Tibial nerve (tissue), 4 donors: ENCODE data around the gene DNMT3A. TPM values are rescaled to one million over a fixed set of nuclear protein-coding genes. Genes with fewer than 3 reads are reported as not detected.

ENCODE experiments used
- DNase-seq, 2 donors: peaks; one replicate each; pipeline ENCODE4 v3.0.0-alpha.2; 2019; ENCODE audit warnings: low spot score in 2 of 2
- H3K27ac ChIP-seq, 4 donors: fragments of 200-600 bp; sonication (generic) in 3 of 4; one replicate each; pipeline ENCODE4 v1.5.1; 2017 to 2019; ENCODE audit warnings: mild to moderate bottlenecking in 1 of 4
- H3K27me3 ChIP-seq, 2 donors: fragments of 200-600 bp; sonication (generic) in 1 of 2; one replicate each; pipeline versions ENCODE4 v1.5.1 to v1.6.0; 2017 to 2019
- H3K36me3 ChIP-seq, 3 donors: fragments of 200-600 bp; sonication (generic); one replicate each; pipeline ENCODE4 v1.5.1; 2018 to 2019
- H3K4me1 ChIP-seq, 4 donors: fragments of 200-600 bp; sonication (generic) in 3 of 4; one replicate each; pipeline ENCODE4 v1.5.1; 2017 to 2019
- H3K4me3 ChIP-seq, 4 donors: fragments of 200-600 bp; sonication (generic) in 3 of 4; one replicate each; pipeline ENCODE4 v1.5.1; 2017 to 2019; ENCODE audit warnings: mild to moderate bottlenecking in 1 of 4, moderate library complexity in 1 of 4
- H3K9me3 ChIP-seq, 4 donors: fragments of 200-600 bp; sonication (generic) in 3 of 4; one replicate each; pipeline ENCODE4 v1.5.1; 2017 to 2019
- CTCF ChIP-seq, 5 experiments: fragments of 200-600 bp in 3 of 5; fragments of 450-650 bp in 2 of 5; sonication (generic) in 3 of 5; IDR thresholded peaks; one replicate each; pipeline ENCODE4 v1.5.1; 2016 to 2019; ENCODE audit warnings: antibody characterized with exemption in 5 of 5, mild to moderate bottlenecking in 3 of 5, moderate library complexity in 2 of 5
- EP300 ChIP-seq, 2 donors: sonication (generic); formaldehyde crosslinking; IDR thresholded peaks; one replicate each; pipeline ENCODE4 v1.6.1; 2017; ENCODE audit warnings: antibody characterized with exemption in 2 of 2, mild to moderate bottlenecking in 1 of 2
- POLR2A ChIP-seq, 2 donors: fragments of 450-650 bp; IDR thresholded peaks; one replicate each; pipeline ENCODE4 v1.6.1; 2017; ENCODE audit warnings: antibody characterized with exemption in 2 of 2, mild to moderate bottlenecking in 2 of 2, moderate library complexity in 2 of 2
- WGBS, 2 donors: methylation state at CpG; one replicate each; pipeline ENCODE4 v1.1.5; 2018; 5-methylcytosine and 5-hydroxymethylcytosine counted together
- total RNA-seq, 4 donors: library from RNA; depleted of rRNA; stranded (reverse); fragments of >200 nt; gene quantifications; one replicate each; pipeline ENCODE4 v1.1.0, GENCODE V29; 2016

Gene DNMT3A
- total RNA-seq, 4 donors from 2014 or later: 17.4 to 28.4 (median 25.0) TPM

- 91 to 93% methylated on average over 19 to 21 of the region's 22 CpGs for WGBS, 2 donors
- Histone ChIP-seq H3K4me1 (peaks cover 0 to 25% (median 12%) of the 10 kb centered on the region in 4 donors), H3K27me3 (no peaks in the 10 kb centered on the region), H3K9me3 (no peaks in the 10 kb centered on the region), H3K4me3 (no peak overlapping the region), H3K36me3 (no peaks in the 10 kb centered on the region), H3K27ac (peak overlapping the region in 1 of 4 donors; percentile 52)
- no peak for DNase-seq
- no peak for TF ChIP-seq EP300 (IDR thresholded peaks at IDR 0.05)
Measured at GRCh38 chr2:25377822-25378421, 36.2 kb upstream of the DNMT3A start.

- Histone ChIP-seq H3K36me3 (no peaks in the 10 kb centered on the region), H3K27me3 (no peaks in the 10 kb centered on the region), H3K9me3 (no peaks in the 10 kb centered on the region), H3K27ac (peak overlapping the region in 1 of 4 donors; percentile 52), H3K4me3 (peak overlapping the region; percentile 11 to 33 (median 21)), H3K4me1 (peaks cover 0 to 25% (median 12%) of the 10 kb centered on the region in 4 donors)
- TF ChIP-seq CTCF (IDR thresholded peaks at IDR 0.05) (peak; percentile 93 to 99 (median 95)), EP300 (IDR thresholded peaks at IDR 0.05) (peak in 1 of 2 donors; percentile 49), POLR2A (IDR thresholded peaks at IDR 0.05) (no peak)
- peak; percentile 54 to 59 for DNase-seq
- 18 to 27% methylated on average over 34 to 52 of the region's 52 CpGs for WGBS, 2 donors
Measured at GRCh38 chr2:25376750-25377621, 35.3 kb upstream of the DNMT3A start.

GRCh38 chr2:25375989-25376545 is 34.3 kb upstream of the DNMT3A start:
- peaks cover 0 to 22% (median 12%) of the 10 kb centered on the region in 4 donors for H3K4me1 ChIP-seq
- no peak for DNase-seq
- no peak overlapping the region for H3K27ac ChIP-seq
- WGBS, 2 donors: 69 to 80% methylated on average over 15 to 16 of the region's 16 CpGs
- no peaks in the 10 kb centered on the region for H3K36me3 ChIP-seq
- peak overlapping the region in 1 of 4 donors; percentile 23 for H3K4me3 ChIP-seq
- TF ChIP-seq EP300 (IDR thresholded peaks at IDR 0.05) (no peak), CTCF (IDR thresholded peaks at IDR 0.05) (no peak), POLR2A (IDR thresholded peaks at IDR 0.05) (no peak)
- no peaks in the 10 kb centered on the region for H3K27me3 ChIP-seq
- H3K9me3 ChIP-seq: no peaks in the 10 kb centered on the region

GRCh38 chr2:25375371-25375988 is 33.8 kb upstream of the DNMT3A start:
- Histone ChIP-seq H3K27me3 (no peaks in the 10 kb centered on the region), H3K36me3 (no peaks in the 10 kb centered on the region), H3K4me1 (peaks cover 0 to 17% (median 12%) of the 10 kb centered on the region in 4 donors), H3K4me3 (no peak overlapping the region), H3K9me3 (no peaks in the 10 kb centered on the region), H3K27ac (no peak overlapping the region)
- no peak for DNase-seq
- WGBS, 2 donors: 84 to 87% methylated on average over 17 of the region's 17 CpGs
- TF ChIP-seq CTCF (IDR thresholded peaks at IDR 0.05): no peak
- TF ChIP-seq POLR2A (IDR thresholded peaks at IDR 0.05): no peak

- Histone ChIP-seq H3K27me3 (no peaks in the 10 kb centered on the region), H3K4me1 (peaks cover 0 to 17% (median 12%) of the 10 kb centered on the region in 4 donors), H3K4me3 (no peak overlapping the region), H3K36me3 (no peaks in the 10 kb centered on the region), H3K9me3 (no peaks in the 10 kb centered on the region), H3K27ac (no peak overlapping the region)
- TF ChIP-seq POLR2A (IDR thresholded peaks at IDR 0.05): no peak
- no peak for TF ChIP-seq CTCF (IDR thresholded peaks at IDR 0.05)
- TF ChIP-seq EP300 (IDR thresholded peaks at IDR 0.05): no peak
- WGBS, 2 donors: 90 to 95% methylated on average over 5 of the region's 5 CpGs
- DNase-seq: no peak
Measured at GRCh38 chr2:25374827-25375226, 33.1 kb upstream of the DNMT3A start.
